ENCODE results near the gene RAMP3.

The RAMP3 gene

DNA sequence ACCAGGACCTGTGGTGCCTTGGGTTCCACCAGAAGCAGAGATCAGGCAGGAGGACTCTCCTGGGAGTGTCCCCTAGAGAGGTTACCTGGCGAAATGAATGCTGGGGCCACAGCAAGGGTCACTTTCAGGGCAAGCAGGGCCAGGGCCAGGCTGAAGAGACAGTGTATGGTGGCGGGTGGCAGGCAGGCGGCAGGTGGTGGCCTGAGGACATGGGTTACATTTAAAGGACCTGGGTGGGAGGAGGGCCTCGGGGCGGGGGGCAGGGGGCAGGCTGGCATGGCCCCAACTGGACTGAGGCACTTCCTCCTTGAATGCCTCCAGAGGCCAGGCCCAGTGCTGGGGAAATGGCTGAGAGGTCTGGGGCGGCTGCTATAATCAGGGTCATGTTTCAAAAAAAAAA lies 31.4 kb upstream of the RAMP3 start:
- no peaks in the 10 kb centered on the region for H4K20me1 ChIP-seq (ENCODE audit: insufficient read depth, low read length)
- no peaks in the 10 kb centered on the region for H3K79me2 ChIP-seq (ENCODE audit: low read length)
- no peak overlapping the region for H2AFZ ChIP-seq (ENCODE audit: low read depth, low read length)
- H3K9ac ChIP-seq (ENCODE audit: low read length), result no peak overlapping the region
- no peak for TF ChIP-seq EZH2phosphoT487 (IDR thresholded peaks at IDR 0.05; ENCODE audit: low read depth)
- TF ChIP-seq, protein P1, sequence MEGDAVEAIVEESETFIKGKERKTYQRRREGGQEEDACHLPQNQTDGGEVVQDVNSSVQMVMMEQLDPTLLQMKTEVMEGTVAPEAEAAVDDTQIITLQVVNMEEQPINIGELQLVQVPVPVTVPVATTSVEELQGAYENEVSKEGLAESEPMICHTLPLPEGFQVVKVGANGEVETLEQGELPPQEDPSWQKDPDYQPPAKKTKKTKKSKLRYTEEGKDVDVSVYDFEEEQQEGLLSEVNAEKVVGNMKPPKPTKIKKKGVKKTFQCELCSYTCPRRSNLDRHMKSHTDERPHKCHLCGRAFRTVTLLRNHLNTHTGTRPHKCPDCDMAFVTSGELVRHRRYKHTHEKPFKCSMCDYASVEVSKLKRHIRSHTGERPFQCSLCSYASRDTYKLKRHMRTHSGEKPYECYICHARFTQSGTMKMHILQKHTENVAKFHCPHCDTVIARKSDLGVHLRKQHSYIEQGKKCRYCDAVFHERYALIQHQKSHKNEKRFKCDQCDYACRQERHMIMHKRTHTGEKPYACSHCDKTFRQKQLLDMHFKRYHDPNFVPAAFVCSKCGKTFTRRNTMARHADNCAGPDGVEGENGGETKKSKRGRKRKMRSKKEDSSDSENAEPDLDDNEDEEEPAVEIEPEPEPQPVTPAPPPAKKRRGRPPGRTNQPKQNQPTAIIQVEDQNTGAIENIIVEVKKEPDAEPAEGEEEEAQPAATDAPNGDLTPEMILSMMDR (IDR thresholded peaks at IDR 0.05; ENCODE audit: low read depth, low read length), result no peak
- H3K4me3 ChIP-seq (ENCODE audit: low read length), result no peak overlapping the region
- no peaks in the 10 kb centered on the region for H3K36me3 ChIP-seq (replicated peaks; ENCODE audit: low read depth, low read length)
- no peak overlapping the region for H3K27ac ChIP-seq (ENCODE audit: low read length)
- no peak overlapping the region for H3K4me2 ChIP-seq (ENCODE audit: low read length)
- H3K27me3 ChIP-seq (ENCODE audit: low read depth, low read length), result no peaks in the 10 kb centered on the region
- H3K4me1 ChIP-seq (ENCODE audit: low read length), result peaks cover 3% of the 10 kb centered on the region; the same call in 1 of the 2 replicates
- no peaks in the 10 kb centered on the region for H3K9me3 ChIP-seq (ENCODE audit: insufficient read depth, low read length)

GRCh38 chr7:45126920-45127319 lies 30.7 kb upstream of the RAMP3 start:
- Histone ChIP-seq H3K4me1 (ENCODE audit: low read length) (peaks cover 3% of the 10 kb centered on the region; the same call in 1 of the 2 replicates), H3K36me3 (replicated peaks; ENCODE audit: low read depth, low read length) (no peaks in the 10 kb centered on the region), H3K9ac (ENCODE audit: low read length) (no peak overlapping the region), H2AFZ (ENCODE audit: low read depth, low read length) (no peak overlapping the region), H3K4me3 (ENCODE audit: low read length) (no peak overlapping the region), H4K20me1 (ENCODE audit: insufficient read depth, low read length) (no peaks in the 10 kb centered on the region), H3K4me2 (ENCODE audit: low read length) (no peak overlapping the region), H3K27me3 (ENCODE audit: low read depth, low read length) (no peaks in the 10 kb centered on the region), H3K9me3 (ENCODE audit: insufficient read depth, low read length) (no peaks in the 10 kb centered on the region), H3K27ac (ENCODE audit: low read length) (no peak overlapping the region), H3K79me2 (ENCODE audit: low read length) (no peaks in the 10 kb centered on the region)
- no peak for TF ChIP-seq EZH2phosphoT487 (IDR thresholded peaks at IDR 0.05; ENCODE audit: low read depth)
- TF ChIP-seq, protein P1 (IDR thresholded peaks at IDR 0.05; ENCODE audit: low read depth, low read length), result no peak

GRCh38 chr7:45129181-45129800 lies 28.3 kb upstream of the RAMP3 start:
- H3K9me3 ChIP-seq (ENCODE audit: insufficient read depth, low read length), result no peaks in the 10 kb centered on the region
- H3K4me1 ChIP-seq (ENCODE audit: low read length), result no peaks in the 10 kb centered on the region
- TF ChIP-seq, protein P1 (IDR thresholded peaks at IDR 0.05; ENCODE audit: low read depth, low read length), result no peak
- no peak for TF ChIP-seq EZH2phosphoT487 (IDR thresholded peaks at IDR 0.05; ENCODE audit: low read depth)
- H3K27ac ChIP-seq (ENCODE audit: low read length), result no peak overlapping the region
- no peak overlapping the region for H3K9ac ChIP-seq (ENCODE audit: low read length)
- H3K4me2 ChIP-seq (ENCODE audit: low read length), result no peak overlapping the region
- no peaks in the 10 kb centered on the region for H3K27me3 ChIP-seq (ENCODE audit: low read depth, low read length)
- H3K4me3 ChIP-seq (ENCODE audit: low read length), result no peak overlapping the region
- no peak overlapping the region for H2AFZ ChIP-seq (ENCODE audit: low read depth, low read length)
- no peaks in the 10 kb centered on the region for H4K20me1 ChIP-seq (ENCODE audit: insufficient read depth, low read length)
- H3K36me3 ChIP-seq (replicated peaks; ENCODE audit: low read depth, low read length), result no peaks in the 10 kb centered on the region
- H3K79me2 ChIP-seq (ENCODE audit: low read length), result no peaks in the 10 kb centered on the region

GRCh38 chr7:45129906-45130305 lies 27.7 kb upstream of the RAMP3 start:
- H3K9me3 ChIP-seq (ENCODE audit: insufficient read depth, low read length), result no peaks in the 10 kb centered on the region

More at GRCh38 chr7:45129906-45130305, 27.7 kb upstream of the RAMP3 start:
- TF ChIP-seq, protein P1 (IDR thresholded peaks at IDR 0.05; ENCODE audit: low read depth, low read length), result no peak
- TF ChIP-seq EZH2phosphoT487 (IDR thresholded peaks at IDR 0.05; ENCODE audit: low read depth), result no peak
- Histone ChIP-seq H3K4me1 (ENCODE audit: low read length) (no peaks in the 10 kb centered on the region), H3K9ac (ENCODE audit: low read length) (no peak overlapping the region), H3K4me2 (ENCODE audit: low read length) (no peak overlapping the region), H2AFZ (ENCODE audit: low read depth, low read length) (no peak overlapping the region), H3K27me3 (ENCODE audit: low read depth, low read length) (no peaks in the 10 kb centered on the region), H3K27ac (ENCODE audit: low read length) (no peak overlapping the region), H3K4me3 (ENCODE audit: low read length) (no peak overlapping the region), H3K36me3 (replicated peaks; ENCODE audit: low read depth, low read length) (no peaks in the 10 kb centered on the region), H3K79me2 (ENCODE audit: low read length) (no peaks in the 10 kb centered on the region), H4K20me1 (ENCODE audit: insufficient read depth, low read length) (no peaks in the 10 kb centered on the region)

Measured in OCI-LY3 (cell line).